Esophagus squamous epithelium (tissue), 4 donors: ENCODE data around the gene BCL10.

Source experiments
- POLR2A ChIP-seq, 4 donors: fragments of 450-650 bp; IDR thresholded peaks; one replicate each; pipeline ENCODE4 v1.6.1; 2017; ENCODE audit warnings: antibody characterized with exemption in 4 of 4, mild to moderate bottlenecking in 4 of 4, moderate library complexity in 3 of 4
- TF ChIP-seq, protein P1 (sequence below), 6 experiments: fragments of 450-650 bp in 4 of 6; fragments of 200-600 bp in 2 of 6; sonication (generic) in 2 of 6; IDR thresholded peaks; one replicate each; pipeline ENCODE4 v1.5.1; 2016 to 2019; ENCODE audit warnings: antibody characterized with exemption in 6 of 6, mild to moderate bottlenecking in 4 of 6, moderate library complexity in 4 of 6

DNA sequence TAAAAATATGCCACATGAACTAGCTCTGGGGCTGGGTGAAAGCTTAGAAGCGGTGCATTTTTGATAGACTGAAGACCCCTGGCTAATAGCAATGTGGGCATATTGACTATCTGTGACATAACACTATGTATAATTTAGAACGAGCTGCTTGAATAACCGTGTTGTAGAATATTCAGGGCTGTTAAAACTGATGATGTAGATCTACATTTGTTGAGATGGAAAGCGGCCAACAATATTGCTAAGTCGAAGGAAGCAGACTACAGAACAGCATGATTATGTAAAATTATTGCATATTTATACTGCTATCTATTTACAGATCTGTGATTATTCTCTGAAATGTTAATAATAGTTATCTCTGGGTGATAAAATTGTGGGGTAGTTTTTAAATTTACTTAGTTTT, 41.1 kb upstream of the BCL10 start:
- TF ChIP-seq, protein P1, sequence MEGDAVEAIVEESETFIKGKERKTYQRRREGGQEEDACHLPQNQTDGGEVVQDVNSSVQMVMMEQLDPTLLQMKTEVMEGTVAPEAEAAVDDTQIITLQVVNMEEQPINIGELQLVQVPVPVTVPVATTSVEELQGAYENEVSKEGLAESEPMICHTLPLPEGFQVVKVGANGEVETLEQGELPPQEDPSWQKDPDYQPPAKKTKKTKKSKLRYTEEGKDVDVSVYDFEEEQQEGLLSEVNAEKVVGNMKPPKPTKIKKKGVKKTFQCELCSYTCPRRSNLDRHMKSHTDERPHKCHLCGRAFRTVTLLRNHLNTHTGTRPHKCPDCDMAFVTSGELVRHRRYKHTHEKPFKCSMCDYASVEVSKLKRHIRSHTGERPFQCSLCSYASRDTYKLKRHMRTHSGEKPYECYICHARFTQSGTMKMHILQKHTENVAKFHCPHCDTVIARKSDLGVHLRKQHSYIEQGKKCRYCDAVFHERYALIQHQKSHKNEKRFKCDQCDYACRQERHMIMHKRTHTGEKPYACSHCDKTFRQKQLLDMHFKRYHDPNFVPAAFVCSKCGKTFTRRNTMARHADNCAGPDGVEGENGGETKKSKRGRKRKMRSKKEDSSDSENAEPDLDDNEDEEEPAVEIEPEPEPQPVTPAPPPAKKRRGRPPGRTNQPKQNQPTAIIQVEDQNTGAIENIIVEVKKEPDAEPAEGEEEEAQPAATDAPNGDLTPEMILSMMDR (IDR thresholded peaks at IDR 0.05), result no peak
- no peak for TF ChIP-seq POLR2A (IDR thresholded peaks at IDR 0.05)
